ENCODE data around the gene ACO1. TPM values are rescaled to one million over a fixed set of nuclear protein-coding genes. Genes with fewer than 3 reads are reported as not detected.

ACO1 gene
- total RNA-seq, 4 donors from 2014 or later: 44.6 to 57.6 (median 45.3) TPM

GRCh38 chr9:32371679-32372078, 12.8 kb upstream of the ACO1 start:
- Histone ChIP-seq H3K4me1 (no peaks in the 10 kb centered on the region), H3K27me3 (no peaks in the 10 kb centered on the region), H3K27ac (no peak overlapping the region), H3K36me3 (no peaks in the 10 kb centered on the region), H3K4me3 (replicated peaks in 1 of 3) (no peak overlapping the region), H3K9me3 (no peaks in the 10 kb centered on the region)
- intact Hi-C loops (cut with DNase I): no loop called here
- DNase-seq: no peak
- WGBS, 2 donors: 94 to 96% methylated on average over 2 of the region's 2 CpGs
- TF ChIP-seq CTCF (IDR thresholded peaks at IDR 0.05) (no peak), POLR2A (IDR thresholded peaks at IDR 0.05) (no peak)

- WGBS, 2 donors: 62 to 64% methylated on average over 1 to 2 of the region's 2 CpGs
- intact Hi-C loops (cut with DNase I): loop anchor here (5.0 kb wide), 2 partner anchors 151 to 591 kb away; partner anchors contain the start of gene RIGI
- no peaks in the 10 kb centered on the region for H3K36me3 ChIP-seq
Observed at GRCh38 chr9:32376285-32376684, 8.2 kb upstream of the ACO1 start.

GRCh38 chr9:32378496-32378895, 5.9 kb upstream of the ACO1 start:
- H3K4me1 ChIP-seq: no peaks in the 10 kb centered on the region
- no peak overlapping the region for H3K4me3 ChIP-seq (replicated peaks in 1 of 3)
- peak in 1 of 2 donors; percentile 22 for DNase-seq
- H3K27me3 ChIP-seq: no peaks in the 10 kb centered on the region
- intact Hi-C loops (cut with DNase I): loop anchor here (5.0 kb wide), 2 partner anchors 149 to 589 kb away; partner anchors contain the start of gene RIGI
- no peak overlapping the region for H3K27ac ChIP-seq
- peak; percentile 21 to 87 (median 73) for TF ChIP-seq CTCF (IDR thresholded peaks at IDR 0.05)
- TF ChIP-seq POLR2A (IDR thresholded peaks at IDR 0.05): no peak
- H3K36me3 ChIP-seq: no peaks in the 10 kb centered on the region
- H3K9me3 ChIP-seq: no peaks in the 10 kb centered on the region
- WGBS, 2 donors: 0 to 1% methylated on average over 3 of the region's 3 CpGs

More at GRCh38 chr9:32376285-32376684, 8.2 kb upstream of the ACO1 start:
- H3K4me1 ChIP-seq: no peaks in the 10 kb centered on the region
- no peaks in the 10 kb centered on the region for H3K27me3 ChIP-seq
- no peak for TF ChIP-seq CTCF (IDR thresholded peaks at IDR 0.05)
- no peak for TF ChIP-seq POLR2A (IDR thresholded peaks at IDR 0.05)
- DNase-seq: no peak
- no peak overlapping the region for H3K4me3 ChIP-seq (replicated peaks in 1 of 3)
- H3K27ac ChIP-seq: no peak overlapping the region
- H3K9me3 ChIP-seq: no peaks in the 10 kb centered on the region

- no peaks in the 10 kb centered on the region for H3K4me1 ChIP-seq
- H3K27me3 ChIP-seq: no peaks in the 10 kb centered on the region
- H3K27ac ChIP-seq: no peak overlapping the region
- no peak overlapping the region for H3K4me3 ChIP-seq (replicated peaks in 1 of 3)
- H3K9me3 ChIP-seq: no peaks in the 10 kb centered on the region
- WGBS, 2 donors: 21 to 24% methylated on average over 5 of the region's 5 CpGs
- intact Hi-C loops (cut with DNase I): loop anchor here (5.0 kb wide), 2 partner anchors 148 to 588 kb away; partner anchors contain the start of gene RIGI
- peak in 1 of 2 donors; percentile 30 for DNase-seq
- TF ChIP-seq POLR2A (IDR thresholded peaks at IDR 0.05) (no peak), CTCF (IDR thresholded peaks at IDR 0.05) (peak in 4 of 6 experiments; percentile 71 to 96 (median 90))
- no peaks in the 10 kb centered on the region for H3K36me3 ChIP-seq
Observed at GRCh38 chr9:32378993-32379729, 5.3 kb upstream of the ACO1 start.

- TF ChIP-seq CTCF (IDR thresholded peaks at IDR 0.05): no peak
- no peak for TF ChIP-seq POLR2A (IDR thresholded peaks at IDR 0.05)
- no peak overlapping the region for H3K27ac ChIP-seq
- intact Hi-C loops (cut with DNase I): loop anchor here (5.0 kb wide), 1 partner anchor 46 kb away; no protein-coding TSS in a partner anchor
- 78 to 79% methylated on average over 3 of the region's 3 CpGs for WGBS, 2 donors
- no peaks in the 10 kb centered on the region for H3K36me3 ChIP-seq
- DNase-seq: no peak
- peaks cover 5 to 10% of the 10 kb centered on the region in 2 donors for H3K4me1 ChIP-seq
- H3K27me3 ChIP-seq: no peaks in the 10 kb centered on the region
- H3K9me3 ChIP-seq: no peaks in the 10 kb centered on the region
- no peak overlapping the region for H3K4me3 ChIP-seq (replicated peaks in 1 of 3)
Observed at GRCh38 chr9:32380944-32381343, 3.5 kb upstream of the ACO1 start.

Measured in thyroid gland (tissue), 4 donors.